T-helper 2 cell treated with Interferon-gamma antibody and Interleukin-4, amounts not matched to agents 5 μg/mL and 100 μg/mL, for 36 hours (primary cell): ENCODE results near the gene CCT7.

Source experiments
- DNase-seq: peaks from one replicate; pipeline ENCODE4 v3.0.0; 2021; ENCODE audit warnings: low spot score
- H3K27ac Mint-ChIP-seq: one replicate; pipeline ENCODE4 v1.8.0; 2021; ENCODE audit warnings: mild to moderate bottlenecking, mixed read lengths
- H3K27me3 Mint-ChIP-seq: one replicate; pipeline ENCODE4 v1.8.0; 2021; ENCODE audit warnings: low read depth, mixed read lengths
- H3K36me3 Mint-ChIP-seq: one replicate; pipeline ENCODE4 v1.8.0; 2021; ENCODE audit warnings: low read depth, mixed read lengths
- H3K4me1 Mint-ChIP-seq: one replicate; pipeline ENCODE4 v1.8.0; 2021; ENCODE audit warnings: low read depth, mixed read lengths
- H3K4me3 Mint-ChIP-seq: one replicate; pipeline ENCODE4 v1.8.0; 2022; ENCODE audit warnings: mild to moderate bottlenecking, moderate library complexity, mixed read lengths
- H3K9me3 Mint-ChIP-seq: one replicate; pipeline ENCODE4 v1.8.0; 2021; ENCODE audit warnings: mixed read lengths

CCT7 gene

GRCh38 chr2:73237168-73237567 is 3.1 kb downstream of the CCT7 start:
- H3K36me3 Mint-ChIP-seq, result peaks cover 17% of the 10 kb centered on the region
- no peaks in the 10 kb centered on the region for H3K9me3 Mint-ChIP-seq
- peaks cover 24% of the 10 kb centered on the region for H3K4me1 Mint-ChIP-seq
- H3K27me3 Mint-ChIP-seq, result no peaks in the 10 kb centered on the region
- H3K27ac Mint-ChIP-seq, result no peak overlapping the region
- H3K4me3 Mint-ChIP-seq, result no peak overlapping the region
- DNase-seq, result no peak

- no peak for DNase-seq
- Mint-ChIP-seq H3K36me3 (peaks cover 21% of the 10 kb centered on the region), H3K4me3 (no peak overlapping the region), H3K27me3 (no peaks in the 10 kb centered on the region), H3K4me1 (peaks cover 23% of the 10 kb centered on the region), H3K27ac (no peak overlapping the region), H3K9me3 (no peaks in the 10 kb centered on the region)
Measured at GRCh38 chr2:73238149-73238548, 4.0 kb downstream of the CCT7 start.

GRCh38 chr2:73238976-73239375 is 4.9 kb downstream of the CCT7 start:
- Mint-ChIP-seq H3K4me1 (peaks cover 27% of the 10 kb centered on the region), H3K9me3 (no peaks in the 10 kb centered on the region), H3K36me3 (peaks cover 26% of the 10 kb centered on the region), H3K27me3 (no peaks in the 10 kb centered on the region), H3K27ac (no peak overlapping the region), H3K4me3 (no peak overlapping the region)
- no peak for DNase-seq

- Mint-ChIP-seq H3K27me3 (no peaks in the 10 kb centered on the region), H3K4me1 (peaks cover 31% of the 10 kb centered on the region), H3K36me3 (peaks cover 34% of the 10 kb centered on the region), H3K27ac (no peak overlapping the region), H3K9me3 (no peaks in the 10 kb centered on the region), H3K4me3 (no peak overlapping the region)
- DNase-seq, result no peak
Measured at GRCh38 chr2:73239776-73240175, 5.7 kb downstream of the CCT7 start.

DNA sequence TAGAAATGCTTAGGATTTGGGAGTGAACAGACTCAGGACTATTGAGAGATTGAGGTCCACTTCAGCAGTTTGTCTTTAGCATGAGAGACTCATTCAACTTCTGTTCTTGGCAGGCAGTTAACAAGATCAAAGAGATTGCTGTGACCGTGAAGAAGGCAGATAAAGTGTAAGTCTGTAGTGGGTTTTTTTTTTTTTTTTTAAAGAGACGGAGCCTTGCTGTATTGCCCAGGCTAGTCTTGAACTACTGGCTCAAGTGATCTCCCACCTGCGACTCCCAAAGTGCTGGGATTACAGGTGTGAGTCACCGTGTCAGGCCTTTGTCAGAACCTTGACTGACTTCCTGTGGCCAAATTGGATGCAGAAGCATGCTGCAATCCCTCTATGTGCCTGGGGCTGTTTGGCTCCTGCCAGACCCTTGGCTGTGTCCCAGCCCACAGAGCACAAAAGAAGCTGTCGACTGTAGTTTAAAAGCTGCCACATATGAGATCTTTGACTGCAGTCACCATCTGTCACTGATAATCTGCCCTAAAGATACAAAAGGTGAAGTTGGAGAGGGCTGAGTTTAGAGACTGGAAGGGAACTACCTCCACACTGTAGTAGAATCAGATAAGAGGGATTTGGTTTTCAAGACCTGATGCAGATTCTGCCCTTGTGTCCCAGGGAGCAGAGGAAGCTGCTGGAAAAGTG is 9.9 kb downstream of the CCT7 start:
- Mint-ChIP-seq H3K4me3 (no peak overlapping the region), H3K4me1 (peaks cover 15% of the 10 kb centered on the region), H3K36me3 (peaks cover 55% of the 10 kb centered on the region), H3K9me3 (no peaks in the 10 kb centered on the region), H3K27me3 (no peaks in the 10 kb centered on the region), H3K27ac (no peak overlapping the region)
- no peak for DNase-seq

DNA sequence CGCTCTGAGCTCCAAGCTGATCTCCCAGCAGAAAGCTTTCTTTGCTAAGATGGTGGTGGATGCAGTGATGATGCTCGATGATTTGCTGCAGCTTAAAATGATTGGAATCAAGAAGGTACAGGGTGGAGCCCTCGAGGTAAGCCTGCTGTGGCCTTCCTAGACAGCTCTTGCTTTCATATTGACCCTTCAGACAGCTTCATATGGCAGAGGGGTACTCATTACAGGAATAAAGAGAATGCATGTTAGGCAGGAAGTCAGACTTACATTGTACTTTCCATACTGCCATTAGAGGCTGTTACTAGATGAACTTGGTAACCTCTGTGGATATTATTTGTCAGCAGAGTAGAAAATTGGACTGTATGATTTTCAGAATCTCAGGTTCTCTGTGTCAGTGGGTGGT is 10.5 kb downstream of the CCT7 start:
- Mint-ChIP-seq H3K9me3 (no peaks in the 10 kb centered on the region), H3K27ac (no peak overlapping the region), H3K27me3 (no peaks in the 10 kb centered on the region), H3K4me3 (no peak overlapping the region), H3K4me1 (peaks cover 15% of the 10 kb centered on the region), H3K36me3 (peaks cover 59% of the 10 kb centered on the region)
- DNase-seq, result no peak

- peaks cover 15% of the 10 kb centered on the region for H3K4me1 Mint-ChIP-seq
- peaks cover 67% of the 10 kb centered on the region for H3K36me3 Mint-ChIP-seq
- H3K27me3 Mint-ChIP-seq, result no peaks in the 10 kb centered on the region
- H3K27ac Mint-ChIP-seq, result no peak overlapping the region
- no peak for DNase-seq
- no peaks in the 10 kb centered on the region for H3K9me3 Mint-ChIP-seq
- no peak overlapping the region for H3K4me3 Mint-ChIP-seq
Measured at GRCh38 chr2:73246850-73247249, 12.7 kb downstream of the CCT7 start.

- H3K9me3 Mint-ChIP-seq, result no peaks in the 10 kb centered on the region
- H3K4me3 Mint-ChIP-seq, result no peak overlapping the region
- no peak overlapping the region for H3K27ac Mint-ChIP-seq
- peaks cover 64% of the 10 kb centered on the region for H3K36me3 Mint-ChIP-seq
- no peak for DNase-seq
- H3K4me1 Mint-ChIP-seq, result peaks cover 7% of the 10 kb centered on the region
- H3K27me3 Mint-ChIP-seq, result no peaks in the 10 kb centered on the region
Measured at GRCh38 chr2:73249636-73250035, 15.5 kb downstream of the CCT7 start.

GRCh38 chr2:73250872-73251846 is 17.1 kb downstream of the CCT7 start:
- Mint-ChIP-seq H3K4me1 (peaks cover 3% of the 10 kb centered on the region), H3K27ac (no peak overlapping the region), H3K27me3 (no peaks in the 10 kb centered on the region), H3K36me3 (peaks cover 54% of the 10 kb centered on the region), H3K4me3 (no peak overlapping the region), H3K9me3 (no peaks in the 10 kb centered on the region)
- DNase-seq, result no peak

GRCh38 chr2:73252238-73253027 is 18.3 kb downstream of the CCT7 start:
- Mint-ChIP-seq H3K9me3 (no peaks in the 10 kb centered on the region), H3K27me3 (no peaks in the 10 kb centered on the region), H3K27ac (no peak overlapping the region), H3K4me1 (no peaks in the 10 kb centered on the region), H3K4me3 (no peak overlapping the region), H3K36me3 (peaks cover 41% of the 10 kb centered on the region)
- no peak for DNase-seq

- Mint-ChIP-seq H3K27ac (no peak overlapping the region), H3K4me1 (no peaks in the 10 kb centered on the region), H3K27me3 (no peaks in the 10 kb centered on the region), H3K4me3 (no peak overlapping the region), H3K9me3 (no peaks in the 10 kb centered on the region), H3K36me3 (peaks cover 34% of the 10 kb centered on the region)
- no peak for DNase-seq
Measured at GRCh38 chr2:73253400-73253799, 19.3 kb downstream of the CCT7 start.

DNA sequence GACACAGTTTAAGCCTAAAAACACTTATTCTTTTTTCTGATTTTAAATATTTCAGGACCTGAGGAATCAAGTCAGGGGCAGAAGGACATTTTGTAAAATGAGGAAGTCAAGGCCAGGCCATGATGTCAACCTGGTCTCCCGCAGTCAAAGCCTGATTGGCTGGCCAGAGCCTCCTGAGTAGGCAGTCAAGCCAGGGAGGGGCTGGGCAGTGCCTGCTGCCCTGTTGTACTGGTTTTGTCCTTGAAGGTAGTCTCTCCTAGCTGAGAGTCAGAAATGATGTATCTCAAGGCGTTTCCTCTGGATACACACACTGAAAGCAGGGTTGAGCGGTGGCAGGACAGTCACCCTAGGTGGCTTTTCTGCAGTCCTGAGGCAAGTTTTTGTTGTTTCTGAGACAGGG is 19.8 kb downstream of the CCT7 start:
- H3K4me3 Mint-ChIP-seq, result no peak overlapping the region
- H3K4me1 Mint-ChIP-seq, result no peaks in the 10 kb centered on the region
- H3K27me3 Mint-ChIP-seq, result no peaks in the 10 kb centered on the region
- H3K9me3 Mint-ChIP-seq, result no peaks in the 10 kb centered on the region
- H3K36me3 Mint-ChIP-seq, result peaks cover 32% of the 10 kb centered on the region
- H3K27ac Mint-ChIP-seq, result no peak overlapping the region
- no peak for DNase-seq

GRCh38 chr2:73254343-73255006 is 20.4 kb downstream of the CCT7 start:
- Mint-ChIP-seq H3K27ac (no peak overlapping the region), H3K27me3 (no peaks in the 10 kb centered on the region), H3K36me3 (peaks cover 31% of the 10 kb centered on the region), H3K9me3 (no peaks in the 10 kb centered on the region), H3K4me1 (no peaks in the 10 kb centered on the region), H3K4me3 (no peak overlapping the region)
- DNase-seq, result no peak
